Tibial nerve (tissue), 3 donors: ENCODE data around the gene STON1.

Experiments
- POLR2A ChIP-seq, 2 donors: fragments of 450-650 bp; IDR thresholded peaks; one replicate each; pipeline ENCODE4 v1.6.1; 2017; ENCODE audit warnings: antibody characterized with exemption in 2 of 2, mild to moderate bottlenecking in 2 of 2, moderate library complexity in 2 of 2
- TF ChIP-seq, protein P1 (sequence below), 5 experiments: fragments of 200-600 bp in 3 of 5; fragments of 450-650 bp in 2 of 5; sonication (generic) in 3 of 5; IDR thresholded peaks; one replicate each; pipeline ENCODE4 v1.5.1; 2016 to 2019; ENCODE audit warnings: antibody characterized with exemption in 5 of 5, mild to moderate bottlenecking in 3 of 5, moderate library complexity in 2 of 5

DNA sequence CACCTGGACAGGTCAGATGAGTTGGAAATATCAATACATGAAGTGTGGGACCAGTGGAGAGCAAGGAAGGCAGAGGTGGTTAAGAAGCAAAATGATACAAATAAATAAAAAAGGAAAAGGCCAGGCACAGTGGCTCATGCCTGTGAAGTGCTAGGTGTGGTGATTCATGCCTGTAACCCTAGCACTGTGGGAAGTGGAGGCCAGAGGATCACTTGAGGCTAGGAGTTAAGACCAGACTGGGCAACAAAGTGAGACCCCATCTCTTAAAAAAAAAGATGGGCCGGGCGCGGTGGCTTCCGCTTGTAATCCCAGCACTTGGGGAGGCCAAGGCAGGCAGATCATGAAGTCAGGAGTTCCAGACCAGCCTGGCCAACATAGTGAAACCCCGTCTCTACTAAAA, 2.9 kb downstream of the STON1 start:
- TF ChIP-seq, protein P1, sequence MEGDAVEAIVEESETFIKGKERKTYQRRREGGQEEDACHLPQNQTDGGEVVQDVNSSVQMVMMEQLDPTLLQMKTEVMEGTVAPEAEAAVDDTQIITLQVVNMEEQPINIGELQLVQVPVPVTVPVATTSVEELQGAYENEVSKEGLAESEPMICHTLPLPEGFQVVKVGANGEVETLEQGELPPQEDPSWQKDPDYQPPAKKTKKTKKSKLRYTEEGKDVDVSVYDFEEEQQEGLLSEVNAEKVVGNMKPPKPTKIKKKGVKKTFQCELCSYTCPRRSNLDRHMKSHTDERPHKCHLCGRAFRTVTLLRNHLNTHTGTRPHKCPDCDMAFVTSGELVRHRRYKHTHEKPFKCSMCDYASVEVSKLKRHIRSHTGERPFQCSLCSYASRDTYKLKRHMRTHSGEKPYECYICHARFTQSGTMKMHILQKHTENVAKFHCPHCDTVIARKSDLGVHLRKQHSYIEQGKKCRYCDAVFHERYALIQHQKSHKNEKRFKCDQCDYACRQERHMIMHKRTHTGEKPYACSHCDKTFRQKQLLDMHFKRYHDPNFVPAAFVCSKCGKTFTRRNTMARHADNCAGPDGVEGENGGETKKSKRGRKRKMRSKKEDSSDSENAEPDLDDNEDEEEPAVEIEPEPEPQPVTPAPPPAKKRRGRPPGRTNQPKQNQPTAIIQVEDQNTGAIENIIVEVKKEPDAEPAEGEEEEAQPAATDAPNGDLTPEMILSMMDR (IDR thresholded peaks at IDR 0.05) = no peak
- TF ChIP-seq POLR2A (IDR thresholded peaks at IDR 0.05) = no peak
